K562 (cell line): ENCODE measurements around the gene HOXC10. TPM values are rescaled to one million over a fixed set of nuclear protein-coding genes. Genes with fewer than 3 reads are reported as not detected.
A peak's percentile ranks its signal among the peaks of the same experiment; 100 is the strongest.

Experiments
- CTBP1 ChIP-seq: fragments of 450-650 bp; IDR thresholded peaks from 2 replicates; pipeline ENCODE4 v1.6.1; 2016; ENCODE audit warnings: borderline replicate concordance
- CXXC5 ChIP-seq: fragments of 250-450 bp; sonication (Bioruptor Pico); IDR thresholded peaks from 2 replicates; pipeline ENCODE4 v1.8.0; 2022; ENCODE audit warnings: inconsistent platforms, mild to moderate bottlenecking, moderate library complexity
- DEAF1 ChIP-seq: fragments of 450-650 bp; formaldehyde crosslinking; IDR thresholded peaks from 2 replicates; pipeline ENCODE4 v1.4.0; 2020; ENCODE audit warnings: mild to moderate bottlenecking, moderate library complexity
- E2F6 ChIP-seq, 2 experiments: IDR thresholded peaks; 2 replicates each; pipeline ENCODE4 v1.6.1; 2011; ENCODE audit warnings: borderline replicate concordance in 1 of 2, control low read depth in 1 of 2, low read depth in 1 of 2, low read length in 1 of 2, mild to moderate bottlenecking in 1 of 2, mixed read lengths in 1 of 2, moderate library complexity in 1 of 2; ENCODE audit not compliant: insufficient read depth in 1 of 2, insufficient read length in 1 of 2, poor library complexity in 1 of 2, severe bottlenecking in 1 of 2; ENCODE audit errors: extremely low read depth in 1 of 2
- FOXO4 ChIP-seq: fragments of 450-650 bp; formaldehyde crosslinking; IDR thresholded peaks from 2 replicates; pipeline ENCODE4 v1.4.0; 2020; ENCODE audit warnings: mild to moderate bottlenecking, moderate library complexity
- HMG20B ChIP-seq: fragments of 250-450 bp; sonication (Bioruptor Pico); IDR thresholded peaks from 2 replicates; pipeline ENCODE4 v1.5.0; 2021; ENCODE audit warnings: mild to moderate bottlenecking
- NEUROD1 ChIP-seq: fragments of 150-350 bp; IDR thresholded peaks from 2 replicates; pipeline ENCODE4 v1.6.1; 2014; ENCODE audit warnings: borderline replicate concordance, low read length, low read depth; ENCODE audit not compliant: partially characterized antibody
- SMAD4 ChIP-seq: fragments of 250-450 bp; sonication (Bioruptor Pico); conservative IDR thresholded peaks from 2 replicates; pipeline ENCODE4 v1.8.0; 2021; ENCODE audit warnings: inconsistent platforms, mild to moderate bottlenecking, moderate library complexity
- SP2 ChIP-seq: IDR thresholded peaks from 2 replicates; pipeline ENCODE4 v1.6.1; 2011; ENCODE audit warnings: mild to moderate bottlenecking, low read depth, low read length, moderate library complexity; ENCODE audit not compliant: poor library complexity, severe bottlenecking; ENCODE audit errors: extremely low read depth
- TFAP4 ChIP-seq: sonication (generic); formaldehyde crosslinking; IDR thresholded peaks from 2 replicates; pipeline ENCODE4 v1.8.0; 2022; ENCODE audit warnings: missing genetic modification reagents, mild to moderate bottlenecking, moderate library complexity, borderline replicate concordance
- XRCC5 ChIP-seq: fragments of 200-400 bp; formaldehyde crosslinking; IDR thresholded peaks from 2 replicates; pipeline ENCODE4 v1.6.1; 2017; ENCODE audit warnings: low read depth, mild to moderate bottlenecking, low read length
- ZBTB7A ChIP-seq: IDR thresholded peaks from 2 replicates; pipeline ENCODE4 v1.6.1; 2011; ENCODE audit warnings: low read depth, mild to moderate bottlenecking, low read length, moderate library complexity, borderline replicate concordance; ENCODE audit not compliant: control insufficient read depth
- ZBTB9 ChIP-seq: fragments of 450-650 bp; formaldehyde crosslinking; IDR thresholded peaks from 2 replicates; pipeline ENCODE4 v1.4.0; 2020; ENCODE audit warnings: mild to moderate bottlenecking, moderate library complexity
- ZKSCAN1 ChIP-seq: fragments of 150-350 bp; IDR thresholded peaks from 2 replicates; pipeline ENCODE4 v1.6.1; 2016; ENCODE audit warnings: low read depth, low read length
- ZNF146 ChIP-seq: IDR thresholded peaks from one replicate; pipeline ENCODE4 v1.6.1; 2018; ENCODE audit warnings: missing compliant biosample characterization; ENCODE audit not compliant: unreplicated experiment
- ZNF511 ChIP-seq: sonication (generic); formaldehyde crosslinking; IDR thresholded peaks from 2 replicates; pipeline ENCODE4 v1.8.0; 2022; ENCODE audit warnings: mild to moderate bottlenecking, missing genetic modification reagents
- ZNF780A ChIP-seq: fragments of 250-450 bp; sonication (Bioruptor Pico); IDR thresholded peaks from 2 replicates; pipeline ENCODE4 v1.5.0; 2021; ENCODE audit warnings: mild to moderate bottlenecking
- polyA plus RNA-seq, 8 experiments: library from polyadenylated mRNA; depleted of rRNA in 4 of 8; stranded (reverse) in 5 of 8; unstranded in 3 of 8; fragments of >200 nt; fragmentation: Nextera tagmentation in 2 of 8; fragmentation: Illumina TruSeq in 1 of 8; extraction: Ambion mirVana in 2 of 8; extraction: Trizol in 1 of 8; gene quantifications; 2 replicates each; pipeline versions ENCODE4 v1.2.1 to v1.2.3, GENCODE V29; 2011 to 2014; ENCODE audit warnings: inconsistent platforms in 1 of 8, missing spikeins in 1 of 8
- total RNA-seq, 7 experiments: library from RNA; depleted of rRNA in 6 of 7; stranded (reverse); fragments of >200 nt in 6 of 7; fragmentation: Illumina TruSeq in 2 of 7; extraction: Trizol in 2 of 7; gene quantifications; 2 replicates each; pipeline versions ENCODE4 v1.2.1 to v1.2.3, GENCODE V29; 2011 to 2021; ENCODE audit warnings: low replicate concordance in 1 of 7

The HOXC10 gene
- total and polyA plus RNA-seq, 9 of the 15 experiments (the other 6 are each of a cell fraction or from before 2014, with no cell fraction given): 0.13 to 0.77 (median 0.35) TPM; not detected in 2

- TF ChIP-seq FOXO4 (CRISPR knock-in tag): no peak
- 0 out of 2 replicates have a peak, but pooled peaks have one; percentile 59 for TF ChIP-seq ZNF511
- TF ChIP-seq E2F6 (IDR thresholded peaks at IDR 0.05; ENCODE audit: borderline replicate concordance in 1 of 2, extremely low read depth in 1 of 2, insufficient read depth in 1 of 2, insufficient read length in 1 of 2, low read depth in 1 of 2, low read length in 1 of 2, poor library complexity in 1 of 2, severe bottlenecking in 1 of 2): peak in 1 of 2 experiments; percentile 15
- TF ChIP-seq ZBTB9: no peak
- TF ChIP-seq XRCC5: peak; percentile 71
- TF ChIP-seq SMAD4 (CRISPR knock-in tag): no peak
- TF ChIP-seq CXXC5: peak; percentile 52; the same call in 1 of the 2 replicates
- peak; percentile 68; the same call in 1 of the 2 replicates for TF ChIP-seq CTBP1
- TF ChIP-seq DEAF1 (CRISPR knock-in tag): peak; percentile 96
- TF ChIP-seq HMG20B (CRISPR knock-in tag): 0 out of 2 replicates have a peak, but pooled peaks have one; percentile 19
- peak; percentile 56; the same call in 1 of the 2 replicates for TF ChIP-seq TFAP4 (CRISPR knock-in tag)
- TF ChIP-seq ZNF146 (CRISPR knock-in tag): no peak
- TF ChIP-seq ZNF780A: no peak
- TF ChIP-seq SP2: no peak
- no peak for TF ChIP-seq ZKSCAN1
- TF ChIP-seq NEUROD1: no peak
- TF ChIP-seq ZBTB7A: no peak
Measured at GRCh38 chr12:54005853-54006558, 21.1 kb downstream of the HOXC10 start (continued).
